GM18499 (cell line): Measurements from ENCODE around the gene ASIC1.

Source experiments
- ATAC-seq: cut with Tn5 transposase; IDR thresholded peaks from one replicate; pipeline ENCODE4 v1.9.1; 2021; ENCODE audit warnings: moderate number of reproducible peaks; ENCODE audit not compliant: insufficient read depth, unreplicated experiment

ASIC1 gene

DNA sequence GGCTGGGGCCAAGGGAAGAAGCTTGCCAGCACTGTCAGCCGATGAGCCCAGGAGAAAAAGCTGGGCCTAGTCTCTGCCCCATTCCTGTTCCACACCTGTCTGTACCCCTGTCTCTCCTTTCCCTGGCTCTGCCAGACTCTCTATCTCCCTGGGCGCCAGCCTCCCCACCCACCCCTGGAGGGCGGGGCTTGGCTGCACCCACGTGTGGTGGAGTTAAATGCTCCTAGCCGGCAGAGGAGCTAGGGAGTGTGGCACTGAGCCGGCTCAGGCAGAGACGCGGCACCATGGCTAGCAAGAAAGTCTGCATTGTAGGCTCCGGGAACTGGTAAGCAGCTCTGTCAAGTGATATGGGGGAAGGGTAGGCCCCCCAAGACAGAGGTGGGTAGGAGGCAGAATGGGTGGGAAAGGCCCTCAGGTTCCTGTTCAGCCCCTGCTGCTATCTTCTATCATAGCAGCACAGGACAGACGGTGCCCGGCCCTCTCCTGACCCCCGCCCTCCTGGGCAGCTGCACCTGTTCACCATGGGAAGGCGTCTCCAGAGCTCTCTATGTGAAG, 46.4 kb downstream of the ASIC1 start, which contains the start of gene GPD1:
TSS of gene GPD1 (plus strand) at position 242 of the 555 bp plus-strand sequence. CDS start at position 285, 43 bp downstream.
- no peak for ATAC-seq

GRCh38 chr12:50104417-50105366, 47.3 kb downstream of the ASIC1 start:
- ATAC-seq, result no peak

GRCh38 chr12:50105913-50106450, 48.6 kb downstream of the ASIC1 start:
- ATAC-seq, result no peak

DNA sequence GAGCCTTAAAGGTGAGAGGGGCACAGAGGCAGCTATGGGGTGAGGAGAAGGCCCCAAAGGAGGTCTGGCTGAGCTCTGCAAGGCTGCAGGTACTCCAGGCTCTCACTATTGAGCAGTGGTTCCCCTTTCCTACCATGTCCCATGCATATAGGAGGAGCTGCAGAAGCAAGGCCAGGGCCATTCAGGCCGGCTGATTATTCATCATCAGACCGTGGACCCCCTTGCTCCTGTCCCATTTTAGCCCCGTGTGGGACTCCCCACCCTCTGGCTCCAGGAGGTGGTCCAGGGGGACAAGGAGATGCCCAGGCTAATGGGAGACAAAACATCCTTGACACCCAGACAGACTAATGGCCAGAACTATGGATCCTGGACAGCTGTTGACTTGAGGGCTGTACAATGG, 49.5 kb downstream of the ASIC1 start:
- no peak for ATAC-seq

DNA sequence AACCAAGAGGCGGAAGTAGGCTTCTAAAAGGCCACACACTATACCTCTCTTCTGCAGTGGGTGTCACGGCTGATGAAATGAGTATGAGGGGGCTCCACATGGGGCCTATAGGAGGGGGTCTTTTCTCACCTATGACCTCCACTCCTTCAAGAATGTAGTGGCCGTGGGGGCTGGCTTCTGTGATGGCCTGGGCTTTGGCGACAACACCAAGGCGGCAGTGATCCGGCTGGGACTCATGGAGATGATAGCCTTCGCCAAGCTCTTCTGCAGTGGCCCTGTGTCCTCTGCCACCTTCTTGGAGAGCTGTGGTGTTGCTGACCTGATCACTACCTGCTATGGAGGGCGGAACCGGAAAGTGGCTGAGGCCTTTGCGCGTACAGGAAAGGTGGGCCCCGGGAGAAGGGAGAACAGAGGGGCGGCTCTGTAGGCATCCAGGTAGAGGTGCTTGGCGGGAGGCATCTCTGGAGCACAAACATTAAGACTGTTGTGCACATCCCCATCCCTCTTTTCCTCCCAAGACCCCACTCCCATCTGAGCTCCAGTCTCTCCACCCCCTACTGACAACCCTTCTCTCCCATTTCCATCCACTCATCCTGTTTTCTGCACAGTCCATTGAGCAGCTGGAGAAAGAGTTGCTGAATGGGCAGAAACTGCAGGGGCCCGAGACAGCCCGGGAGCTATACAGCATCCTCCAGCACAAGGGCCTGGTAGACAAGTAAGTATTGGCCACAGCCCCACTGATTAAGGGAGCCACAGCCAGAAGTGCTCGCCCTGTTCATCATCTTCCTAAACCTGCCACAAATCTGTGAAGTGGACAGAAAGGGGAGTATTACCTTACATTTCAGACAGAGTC, 50.2 kb downstream of the ASIC1 start:
- no peak for ATAC-seq

GRCh38 chr12:50109319-50109718, 51.9 kb downstream of the ASIC1 start:
- ATAC-seq, result no peak

- no peak for ATAC-seq
These were observed 52.8 kb downstream of the ASIC1 start for GRCh38 chr12:50110127-50110761.

GRCh38 chr12:50110762-50111351, 53.5 kb downstream of the ASIC1 start:
- no peak for ATAC-seq

DNA sequence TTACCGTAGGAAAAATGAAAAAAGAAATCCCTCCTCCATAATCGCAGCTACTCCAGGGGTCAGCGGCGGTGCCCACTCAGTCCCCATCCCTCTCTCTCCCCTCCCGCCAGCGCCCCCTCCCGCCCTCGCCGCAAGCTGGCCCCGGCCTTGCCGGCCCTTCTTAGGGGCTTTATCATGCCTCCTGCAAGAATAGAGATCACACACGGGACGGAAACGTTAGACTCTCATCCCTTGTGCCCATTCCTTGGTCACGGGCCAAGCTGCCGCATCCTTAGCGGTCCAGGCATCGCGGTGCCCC, 53.9 kb downstream of the ASIC1 start:
- ATAC-seq, result no peak

- peak; percentile 74 for ATAC-seq
These were observed 54.5 kb downstream of the ASIC1 start, which contains the start of gene COX14 for GRCh38 chr12:50111693-50112455. Gene COX14, plus strand, starts transcription at chr12:50112236. Its CDS starts 7,808 bp downstream, at chr12:50120044.

GRCh38 chr12:50112456-50113218, 55.2 kb downstream of the ASIC1 start:
- no peak for ATAC-seq

- ATAC-seq, result no peak
These were observed 59.7 kb downstream of the ASIC1 start for GRCh38 chr12:50117057-50117622.

GRCh38 chr12:50119387-50119786, 62.0 kb downstream of the ASIC1 start:
- ATAC-seq, result no peak

DNA sequence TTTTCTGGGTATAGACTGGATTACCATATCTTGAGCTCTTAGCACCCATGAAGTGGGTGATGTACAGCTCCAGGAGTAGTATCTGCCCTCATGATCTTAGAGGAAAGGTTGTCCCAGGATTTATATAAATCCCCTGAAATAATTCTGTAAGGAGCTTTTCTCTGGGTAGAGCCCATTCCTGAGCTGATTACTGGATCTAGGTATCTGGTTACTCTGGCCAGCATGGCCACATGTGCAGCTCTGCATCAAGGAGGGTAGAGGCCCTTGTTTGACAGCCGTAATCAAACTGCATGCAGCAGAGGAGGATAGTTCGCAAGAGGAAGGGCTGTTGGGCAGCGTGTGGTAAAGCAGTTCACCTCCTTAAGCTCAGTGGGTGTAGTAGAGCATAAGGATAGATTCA, 63.1 kb downstream of the ASIC1 start:
- no peak for ATAC-seq

DNA sequence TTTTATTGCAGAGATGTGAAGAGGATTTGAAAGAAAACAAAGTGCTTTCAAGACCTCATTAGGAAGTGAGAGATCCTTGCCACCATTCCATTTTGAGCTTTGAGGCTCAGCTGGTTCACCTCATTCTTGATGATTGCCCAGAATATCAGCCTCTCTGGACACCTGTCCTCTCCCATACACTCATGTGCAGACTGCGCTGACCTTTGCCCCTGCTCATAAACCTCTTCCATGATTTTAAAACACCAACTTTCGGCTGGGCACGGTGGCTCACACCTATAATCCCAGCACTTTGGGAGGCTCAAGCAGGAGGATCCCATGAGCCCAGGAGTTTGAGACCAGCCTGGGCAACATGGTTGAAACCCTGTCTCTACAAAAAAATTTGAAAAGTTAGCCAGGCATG, 63.6 kb downstream of the ASIC1 start:
- ATAC-seq, result no peak

GRCh38 chr12:50121641-50122040, 64.2 kb downstream of the ASIC1 start:
- no peak for ATAC-seq

GRCh38 chr12:50123203-50123602, 65.8 kb downstream of the ASIC1 start:
- ATAC-seq, result no peak

DNA sequence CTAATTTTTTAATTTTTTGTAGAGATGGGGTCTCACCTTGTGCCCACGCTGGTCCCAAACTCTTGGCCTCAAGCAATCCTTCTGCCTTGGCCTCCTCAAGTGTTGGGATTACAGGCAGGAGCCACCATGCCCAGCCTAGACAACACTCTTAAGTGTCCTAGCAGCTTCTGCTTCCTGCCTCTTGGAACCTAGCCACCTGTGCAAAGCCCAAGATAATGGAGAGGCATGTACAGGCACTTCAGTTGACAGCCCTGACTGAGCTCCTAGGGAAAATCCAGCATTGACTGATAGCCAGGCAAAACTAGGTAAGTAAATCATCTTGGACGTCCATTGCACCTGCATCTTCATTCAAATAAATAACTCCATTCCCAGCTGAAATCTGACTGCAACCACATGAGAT, 70.2 kb downstream of the ASIC1 start:
- ATAC-seq, result no peak
